Measurements from ENCODE around the gene TOGARAM2.

Gene TOGARAM2

DNA sequence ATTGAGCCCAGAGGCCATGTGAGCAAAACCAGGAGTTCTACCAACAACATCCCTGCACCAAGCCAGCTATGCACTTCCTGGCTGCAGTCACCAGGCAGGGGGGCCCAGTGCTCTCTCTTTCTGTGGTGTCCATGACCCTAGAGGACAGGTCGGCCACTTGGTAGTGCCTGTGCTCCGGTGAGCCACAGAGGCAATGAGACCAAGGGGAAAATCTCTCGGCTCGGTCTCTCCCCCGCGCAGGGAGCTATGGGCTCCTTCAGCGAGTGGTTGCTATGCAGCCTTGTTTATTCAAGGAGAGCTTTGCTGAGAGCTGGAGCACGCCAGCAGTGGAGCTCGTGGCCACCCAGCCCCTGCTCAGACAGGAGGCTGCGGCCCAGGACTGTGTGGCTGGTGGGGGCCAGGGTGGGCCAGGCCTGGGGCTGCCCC lies at the start of gene TOGARAM2:
TOGARAM2 (plus strand) TSS at position 283 of the 426 bp plus-strand sequence. CDS start 13,537 bp downstream, outside the sequence.
- no peaks in the 10 kb centered on the region for H3K27me3 ChIP-seq (ENCODE audit: insufficient read depth, insufficient read length)

DNA sequence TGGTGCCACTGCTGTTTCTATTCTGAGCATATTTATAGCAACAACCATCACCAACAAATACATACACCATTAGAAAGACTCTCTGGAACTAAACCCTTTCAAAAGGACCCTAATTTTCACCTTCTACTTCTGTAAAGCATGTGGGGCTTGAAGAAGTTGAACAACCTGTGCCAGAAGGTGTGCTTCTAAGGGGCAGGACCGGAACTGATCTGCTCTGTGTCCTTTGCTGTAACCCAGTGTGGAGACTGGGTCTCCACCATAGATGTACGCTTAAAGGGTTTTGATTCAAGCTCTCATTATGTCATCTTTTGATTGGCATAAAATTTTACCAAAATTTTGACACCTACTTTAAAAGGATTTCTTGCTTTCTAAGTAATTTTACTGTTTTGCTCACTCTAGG lies 46.3 kb upstream of the TOGARAM2 start:
- peaks cover 77% of the 10 kb centered on the region for H3K36me3 ChIP-seq (ENCODE audit: insufficient read depth, insufficient read length, low read length)
- no peak for DNase-seq (ENCODE audit: low read depth, low spot score)

More for the DNA sequence above, at the start of gene TOGARAM2:
- H3K4me1 ChIP-seq (ENCODE audit: insufficient read depth, insufficient read length) = no peaks in the 10 kb centered on the region
- TF ChIP-seq SUZ12 (IDR thresholded peaks at IDR 0.05; ENCODE audit: extremely low read depth, insufficient read depth, insufficient read length) (no peak), YY1 (IDR thresholded peaks at IDR 0.05; ENCODE audit: insufficient read depth, insufficient read length) (no peak), ZNF274 (IDR thresholded peaks at IDR 0.05; ENCODE audit: low read depth, low read length) (no peak)
- no peaks in the 10 kb centered on the region for H3K9me3 ChIP-seq (ENCODE audit: insufficient read depth, low read length)
- no peaks in the 10 kb centered on the region for H3K36me3 ChIP-seq (ENCODE audit: insufficient read depth, insufficient read length, low read length)
- peak within 1 kb of the TSS; percentile 10 for H3K9ac ChIP-seq (ENCODE audit: insufficient read length, low read depth)
- DNase-seq (ENCODE audit: low read depth, low spot score) = no peak
- H3K4me3 ChIP-seq (ENCODE audit: insufficient read length, low read depth) = no peak within 1 kb of the TSS

DNA sequence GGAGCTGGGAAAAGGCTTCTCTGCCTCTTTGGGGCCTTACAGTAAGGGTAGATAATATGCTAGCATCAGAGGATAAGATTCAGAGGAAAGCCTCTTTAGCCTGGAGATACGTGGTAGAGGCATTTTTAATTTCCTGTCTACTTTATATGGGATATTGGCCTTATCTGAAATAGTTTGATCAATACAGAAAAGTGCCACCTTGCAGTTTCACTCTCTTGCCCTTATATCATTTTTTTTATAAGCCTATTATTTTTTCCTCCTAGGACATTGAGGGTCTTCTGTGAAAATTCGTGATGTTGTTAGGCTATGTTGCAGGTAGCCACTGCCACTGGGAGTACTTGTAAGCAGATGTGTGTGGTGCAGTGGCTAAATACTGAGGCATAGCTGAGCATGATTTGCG lies 40.1 kb upstream of the TOGARAM2 start:
- Histone ChIP-seq H3K9ac (ENCODE audit: insufficient read length, low read depth) (no peak overlapping the region), H3K4me3 (ENCODE audit: insufficient read length, low read depth) (no peak overlapping the region), H3K36me3 (ENCODE audit: insufficient read depth, insufficient read length, low read length) (peaks cover 85% of the 10 kb centered on the region), H3K4me1 (ENCODE audit: insufficient read depth, insufficient read length) (no peaks in the 10 kb centered on the region), H3K27me3 (ENCODE audit: insufficient read depth, insufficient read length) (no peaks in the 10 kb centered on the region), H3K9me3 (ENCODE audit: insufficient read depth, low read length) (no peaks in the 10 kb centered on the region)
- TF ChIP-seq ZNF274 (IDR thresholded peaks at IDR 0.05; ENCODE audit: low read depth, low read length) = no peak
- TF ChIP-seq SUZ12 (IDR thresholded peaks at IDR 0.05; ENCODE audit: extremely low read depth, insufficient read depth, insufficient read length) = no peak
- TF ChIP-seq YY1 (IDR thresholded peaks at IDR 0.05; ENCODE audit: insufficient read depth, insufficient read length) = no peak
- DNase-seq (ENCODE audit: low read depth, low spot score) = no peak

More for the DNA sequence above, 46.3 kb upstream of the TOGARAM2 start:
- no peaks in the 10 kb centered on the region for H3K27me3 ChIP-seq (ENCODE audit: insufficient read depth, insufficient read length)
- no peak overlapping the region for H3K9ac ChIP-seq (ENCODE audit: insufficient read length, low read depth)
- H3K4me1 ChIP-seq (ENCODE audit: insufficient read depth, insufficient read length) = no peaks in the 10 kb centered on the region
- H3K4me3 ChIP-seq (ENCODE audit: insufficient read length, low read depth) = no peak overlapping the region
- H3K9me3 ChIP-seq (ENCODE audit: insufficient read depth, low read length) = no peaks in the 10 kb centered on the region
- TF ChIP-seq SUZ12 (IDR thresholded peaks at IDR 0.05; ENCODE audit: extremely low read depth, insufficient read depth, insufficient read length) (no peak), ZNF274 (IDR thresholded peaks at IDR 0.05; ENCODE audit: low read depth, low read length) (no peak)

DNA sequence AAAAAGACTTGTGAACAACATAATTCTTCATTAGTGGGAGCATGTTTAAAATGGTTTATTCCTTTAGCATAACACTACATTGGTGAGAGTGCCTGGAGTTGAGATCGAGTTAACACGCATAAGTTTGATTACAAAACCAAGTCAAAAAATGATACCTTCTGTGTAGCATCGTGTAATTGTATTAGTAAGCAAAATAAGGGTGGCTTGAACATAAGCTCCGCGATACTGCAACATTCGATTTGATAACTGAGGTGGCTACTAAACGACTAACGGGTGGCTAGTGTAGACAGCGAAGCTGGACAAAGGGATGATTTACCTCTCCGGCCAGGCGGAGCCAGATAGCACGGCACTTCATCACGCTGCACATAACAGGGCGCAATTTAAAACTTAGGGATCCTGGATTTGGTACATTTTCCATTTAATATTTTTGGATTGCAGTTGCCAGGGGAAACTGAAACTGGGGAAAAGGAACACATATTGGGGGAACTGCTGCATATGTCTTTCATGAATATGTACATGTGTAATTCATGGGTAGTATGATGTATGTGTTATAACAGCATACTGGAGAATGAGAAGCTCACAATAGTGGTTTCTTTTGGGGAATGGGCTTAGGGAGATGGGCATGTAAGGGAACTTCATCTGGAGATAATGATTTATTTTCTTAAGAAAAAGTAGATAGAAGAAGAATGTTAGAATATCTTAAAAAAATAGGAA lies 36.4 kb upstream of the TOGARAM2 start:
- no peak overlapping the region for H3K4me3 ChIP-seq (ENCODE audit: insufficient read length, low read depth)
- H3K27me3 ChIP-seq (ENCODE audit: insufficient read depth, insufficient read length) = no peaks in the 10 kb centered on the region
- TF ChIP-seq SUZ12 (IDR thresholded peaks at IDR 0.05; ENCODE audit: extremely low read depth, insufficient read depth, insufficient read length) (no peak), ZNF274 (IDR thresholded peaks at IDR 0.05; ENCODE audit: low read depth, low read length) (no peak), YY1 (IDR thresholded peaks at IDR 0.05; ENCODE audit: insufficient read depth, insufficient read length) (no peak)
- peaks cover 85% of the 10 kb centered on the region for H3K36me3 ChIP-seq (ENCODE audit: insufficient read depth, insufficient read length, low read length)
- H3K9ac ChIP-seq (ENCODE audit: insufficient read length, low read depth) = no peak overlapping the region
- peaks cover 25% of the 10 kb centered on the region for H3K9me3 ChIP-seq (ENCODE audit: insufficient read depth, low read length)
- no peaks in the 10 kb centered on the region for H3K4me1 ChIP-seq (ENCODE audit: insufficient read depth, insufficient read length)
- no peak for DNase-seq (ENCODE audit: low read depth, low spot score)

DNA sequence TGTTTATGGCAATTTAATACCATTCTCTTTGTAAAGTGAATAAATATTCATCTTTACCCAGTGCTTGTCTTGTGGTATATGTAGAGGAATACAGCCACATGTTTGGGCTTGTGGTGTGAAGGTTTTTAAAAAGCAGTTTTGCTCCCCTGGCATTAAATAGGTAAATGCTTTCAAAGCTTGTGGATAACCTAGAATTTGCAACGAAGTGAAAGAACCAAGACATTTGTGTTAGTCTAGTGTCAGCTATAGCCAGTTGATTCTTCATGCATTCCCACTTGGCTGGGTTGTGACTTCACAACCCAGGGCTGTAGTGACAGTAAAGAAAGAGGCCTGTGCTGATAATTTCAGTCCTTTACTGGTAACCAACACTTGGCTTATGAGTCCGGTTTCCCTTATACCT lies 32.9 kb upstream of the TOGARAM2 start:
- Histone ChIP-seq H3K4me3 (ENCODE audit: insufficient read length, low read depth) (no peak overlapping the region), H3K36me3 (ENCODE audit: insufficient read depth, insufficient read length, low read length) (peaks cover 59% of the 10 kb centered on the region), H3K27me3 (ENCODE audit: insufficient read depth, insufficient read length) (no peaks in the 10 kb centered on the region), H3K9me3 (ENCODE audit: insufficient read depth, low read length) (peaks cover 25% of the 10 kb centered on the region), H3K9ac (ENCODE audit: insufficient read length, low read depth) (no peak overlapping the region), H3K4me1 (ENCODE audit: insufficient read depth, insufficient read length) (no peaks in the 10 kb centered on the region)
- no peak for DNase-seq (ENCODE audit: low read depth, low spot score)
- TF ChIP-seq ZNF274 (IDR thresholded peaks at IDR 0.05; ENCODE audit: low read depth, low read length) = no peak
- TF ChIP-seq YY1 (IDR thresholded peaks at IDR 0.05; ENCODE audit: insufficient read depth, insufficient read length) = no peak
- TF ChIP-seq SUZ12 (IDR thresholded peaks at IDR 0.05; ENCODE audit: extremely low read depth, insufficient read depth, insufficient read length) = no peak

DNA sequence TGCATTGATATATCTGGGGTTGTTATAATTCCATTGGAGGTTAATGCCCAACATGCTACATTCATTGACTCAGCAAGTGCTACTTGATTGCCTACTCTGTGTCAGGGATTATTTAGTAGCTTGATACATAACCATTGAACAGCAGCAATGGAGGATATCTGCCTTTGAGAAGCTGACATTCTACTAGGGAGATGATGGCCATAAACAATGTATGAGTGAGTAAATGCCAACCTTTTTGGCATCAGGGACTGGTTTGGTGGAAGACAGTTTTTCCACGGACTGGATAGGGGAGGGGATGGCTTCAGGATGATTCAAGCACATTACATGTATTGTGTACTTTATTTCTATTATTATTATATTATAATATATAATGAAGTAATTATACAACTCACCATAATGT lies 31.9 kb upstream of the TOGARAM2 start:
- peaks cover 49% of the 10 kb centered on the region for H3K36me3 ChIP-seq (ENCODE audit: insufficient read depth, insufficient read length, low read length)

DNA sequence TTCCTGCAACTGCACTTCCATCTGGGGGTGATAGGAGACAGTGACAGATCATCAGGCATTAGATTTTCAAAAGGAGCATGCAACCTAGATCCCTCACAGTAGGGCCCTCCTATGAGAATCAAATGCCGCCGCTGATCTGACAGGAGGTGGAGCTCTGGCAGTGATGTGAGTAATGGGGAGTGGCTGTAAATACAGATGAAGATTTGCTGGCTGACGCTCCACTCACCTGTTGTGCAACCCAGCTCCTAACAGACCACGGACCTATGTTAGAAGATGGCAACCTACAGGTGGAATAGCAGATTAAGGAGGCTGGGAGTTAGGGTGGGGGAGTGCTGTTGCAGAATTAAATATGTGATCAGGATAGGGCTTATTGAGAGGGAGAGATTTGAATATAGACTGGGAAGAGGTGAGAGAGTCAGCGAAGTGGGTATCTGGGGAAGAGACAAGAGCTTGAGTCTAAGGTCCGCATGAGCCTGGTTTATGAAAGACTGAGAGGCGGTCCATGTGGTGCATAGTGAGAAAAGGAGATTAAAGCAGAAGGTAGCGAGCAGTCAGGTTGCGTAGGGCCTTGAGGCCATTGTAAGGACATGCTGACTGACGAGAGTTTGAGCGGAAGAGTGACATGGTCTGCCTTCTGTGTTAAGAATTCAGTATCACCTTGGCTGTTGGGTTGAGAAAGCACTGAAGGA lies 31.3 kb upstream of the TOGARAM2 start:
- no peaks in the 10 kb centered on the region for H3K27me3 ChIP-seq (ENCODE audit: insufficient read depth, insufficient read length)
- TF ChIP-seq SUZ12 (IDR thresholded peaks at IDR 0.05; ENCODE audit: extremely low read depth, insufficient read depth, insufficient read length) (no peak), ZNF274 (IDR thresholded peaks at IDR 0.05; ENCODE audit: low read depth, low read length) (no peak), YY1 (IDR thresholded peaks at IDR 0.05; ENCODE audit: insufficient read depth, insufficient read length) (no peak)
- H3K9me3 ChIP-seq (ENCODE audit: insufficient read depth, low read length) = peaks cover 25% of the 10 kb centered on the region
- peaks cover 43% of the 10 kb centered on the region for H3K36me3 ChIP-seq (ENCODE audit: insufficient read depth, insufficient read length, low read length)
- no peak for DNase-seq (ENCODE audit: low read depth, low spot score)
- no peak overlapping the region for H3K9ac ChIP-seq (ENCODE audit: insufficient read length, low read depth)
- no peak overlapping the region for H3K4me3 ChIP-seq (ENCODE audit: insufficient read length, low read depth)
- H3K4me1 ChIP-seq (ENCODE audit: insufficient read depth, insufficient read length) = no peaks in the 10 kb centered on the region

More for the DNA sequence above, 31.9 kb upstream of the TOGARAM2 start:
- Histone ChIP-seq H3K9me3 (ENCODE audit: insufficient read depth, low read length) (peaks cover 25% of the 10 kb centered on the region), H3K27me3 (ENCODE audit: insufficient read depth, insufficient read length) (no peaks in the 10 kb centered on the region), H3K9ac (ENCODE audit: insufficient read length, low read depth) (no peak overlapping the region), H3K4me1 (ENCODE audit: insufficient read depth, insufficient read length) (no peaks in the 10 kb centered on the region), H3K4me3 (ENCODE audit: insufficient read length, low read depth) (no peak overlapping the region)
- TF ChIP-seq YY1 (IDR thresholded peaks at IDR 0.05; ENCODE audit: insufficient read depth, insufficient read length) (no peak), SUZ12 (IDR thresholded peaks at IDR 0.05; ENCODE audit: extremely low read depth, insufficient read depth, insufficient read length) (no peak), ZNF274 (IDR thresholded peaks at IDR 0.05; ENCODE audit: low read depth, low read length) (no peak)
- no peak for DNase-seq (ENCODE audit: low read depth, low spot score)
